Measurements from ENCODE around the gene UBA3. TPM values are rescaled to one million over a fixed set of nuclear protein-coding genes. Genes with fewer than 3 reads are reported as not detected.

The UBA3 gene
- total RNA-seq, 1 experiment from 2014 or later: 45.6 TPM

DNA sequence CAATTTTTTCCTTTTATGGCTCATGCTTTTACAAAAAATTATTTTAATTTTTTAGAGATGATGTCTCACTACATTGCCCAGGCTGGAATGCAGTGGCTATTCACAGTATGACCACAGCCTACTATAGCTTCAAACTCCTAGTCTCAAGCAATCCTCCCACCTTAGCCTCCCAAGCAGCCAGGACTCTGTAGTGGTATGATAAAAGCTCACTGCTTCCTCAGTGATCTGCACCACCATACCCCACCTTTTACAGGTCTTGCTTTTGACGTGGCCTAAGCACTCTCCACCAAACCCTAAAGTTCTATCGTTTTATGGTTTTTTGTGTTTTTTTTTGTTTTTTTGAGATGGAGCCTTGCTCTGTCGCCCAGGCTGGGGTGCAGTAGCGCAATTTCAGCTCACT is 14.0 kb downstream of the UBA3 start:
- Histone ChIP-seq H3K27ac (ENCODE audit: low read depth, low read length) (no peak overlapping the region), H3K9me3 (ENCODE audit: control insufficient read depth in 1 of 2, insufficient read depth in 1 of 2, low read depth in 1 of 2, low read length in 2 of 2) (no peaks in the 10 kb centered on the region), H3K79me2 (ENCODE audit: insufficient read depth, low read length) (no peaks in the 10 kb centered on the region), H3K4me1 (ENCODE audit: control insufficient read depth in 1 of 2, insufficient read depth in 2 of 2, low read length in 2 of 2) (peaks cover 0 to 8% of the 10 kb centered on the region in 2 experiments; a peak in 2 of 4 replicates), H3K9me2 (ENCODE audit: insufficient read depth) (no peaks in the 10 kb centered on the region), H3K27me3 (ENCODE audit: insufficient read depth, low read length) (no peaks in the 10 kb centered on the region), H3K4me3 (replicated peaks in 1 of 2; ENCODE audit: low read depth in 1 of 2, low read length in 2 of 2) (no peak overlapping the region), H2AFZ (ENCODE audit: low read depth, low read length, poor library complexity, severe bottlenecking) (no peak overlapping the region), H3K36me3 (ENCODE audit: control insufficient read depth in 1 of 2, insufficient read depth in 2 of 2, low read length in 2 of 2) (peaks cover 6 to 18% of the 10 kb centered on the region in 2 experiments; a peak in 2 of 4 replicates), H4K20me1 (ENCODE audit: insufficient read depth) (no peaks in the 10 kb centered on the region), H3K4me2 (ENCODE audit: low read length) (no peak overlapping the region), H3K9ac (ENCODE audit: low read length) (no peak overlapping the region)
- RAD21 ChIA-PET (ENCODE audit: low non-redundant PET in 1 of 2, low total read pairs in 2 of 2, uncharacterized antibody in 2 of 2, unreplicated experiment in 2 of 2): no interaction called here
- CTCF ChIA-PET: no interaction called here
- ATAC-seq (no peak), DNase-seq (ENCODE audit: low read depth, low spot score) (no peak)
- no TSS peak for BruUV-seq (replicated peaks)
- TF ChIP-seq POLR2AphosphoS5 (IDR thresholded peaks at IDR 0.05; ENCODE audit: low read depth, low read length): no peak
- TF ChIP-seq, protein P1, sequence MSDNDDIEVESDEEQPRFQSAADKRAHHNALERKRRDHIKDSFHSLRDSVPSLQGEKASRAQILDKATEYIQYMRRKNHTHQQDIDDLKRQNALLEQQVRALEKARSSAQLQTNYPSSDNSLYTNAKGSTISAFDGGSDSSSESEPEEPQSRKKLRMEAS (IDR thresholded peaks at IDR 0.05): no peak
- TF ChIP-seq, protein P2, sequence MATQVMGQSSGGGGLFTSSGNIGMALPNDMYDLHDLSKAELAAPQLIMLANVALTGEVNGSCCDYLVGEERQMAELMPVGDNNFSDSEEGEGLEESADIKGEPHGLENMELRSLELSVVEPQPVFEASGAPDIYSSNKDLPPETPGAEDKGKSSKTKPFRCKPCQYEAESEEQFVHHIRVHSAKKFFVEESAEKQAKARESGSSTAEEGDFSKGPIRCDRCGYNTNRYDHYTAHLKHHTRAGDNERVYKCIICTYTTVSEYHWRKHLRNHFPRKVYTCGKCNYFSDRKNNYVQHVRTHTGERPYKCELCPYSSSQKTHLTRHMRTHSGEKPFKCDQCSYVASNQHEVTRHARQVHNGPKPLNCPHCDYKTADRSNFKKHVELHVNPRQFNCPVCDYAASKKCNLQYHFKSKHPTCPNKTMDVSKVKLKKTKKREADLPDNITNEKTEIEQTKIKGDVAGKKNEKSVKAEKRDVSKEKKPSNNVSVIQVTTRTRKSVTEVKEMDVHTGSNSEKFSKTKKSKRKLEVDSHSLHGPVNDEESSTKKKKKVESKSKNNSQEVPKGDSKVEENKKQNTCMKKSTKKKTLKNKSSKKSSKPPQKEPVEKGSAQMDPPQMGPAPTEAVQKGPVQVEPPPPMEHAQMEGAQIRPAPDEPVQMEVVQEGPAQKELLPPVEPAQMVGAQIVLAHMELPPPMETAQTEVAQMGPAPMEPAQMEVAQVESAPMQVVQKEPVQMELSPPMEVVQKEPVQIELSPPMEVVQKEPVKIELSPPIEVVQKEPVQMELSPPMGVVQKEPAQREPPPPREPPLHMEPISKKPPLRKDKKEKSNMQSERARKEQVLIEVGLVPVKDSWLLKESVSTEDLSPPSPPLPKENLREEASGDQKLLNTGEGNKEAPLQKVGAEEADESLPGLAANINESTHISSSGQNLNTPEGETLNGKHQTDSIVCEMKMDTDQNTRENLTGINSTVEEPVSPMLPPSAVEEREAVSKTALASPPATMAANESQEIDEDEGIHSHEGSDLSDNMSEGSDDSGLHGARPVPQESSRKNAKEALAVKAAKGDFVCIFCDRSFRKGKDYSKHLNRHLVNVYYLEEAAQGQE (IDR thresholded peaks at IDR 0.05; ENCODE audit: low read depth): no peak
- TF ChIP-seq, protein P3, sequence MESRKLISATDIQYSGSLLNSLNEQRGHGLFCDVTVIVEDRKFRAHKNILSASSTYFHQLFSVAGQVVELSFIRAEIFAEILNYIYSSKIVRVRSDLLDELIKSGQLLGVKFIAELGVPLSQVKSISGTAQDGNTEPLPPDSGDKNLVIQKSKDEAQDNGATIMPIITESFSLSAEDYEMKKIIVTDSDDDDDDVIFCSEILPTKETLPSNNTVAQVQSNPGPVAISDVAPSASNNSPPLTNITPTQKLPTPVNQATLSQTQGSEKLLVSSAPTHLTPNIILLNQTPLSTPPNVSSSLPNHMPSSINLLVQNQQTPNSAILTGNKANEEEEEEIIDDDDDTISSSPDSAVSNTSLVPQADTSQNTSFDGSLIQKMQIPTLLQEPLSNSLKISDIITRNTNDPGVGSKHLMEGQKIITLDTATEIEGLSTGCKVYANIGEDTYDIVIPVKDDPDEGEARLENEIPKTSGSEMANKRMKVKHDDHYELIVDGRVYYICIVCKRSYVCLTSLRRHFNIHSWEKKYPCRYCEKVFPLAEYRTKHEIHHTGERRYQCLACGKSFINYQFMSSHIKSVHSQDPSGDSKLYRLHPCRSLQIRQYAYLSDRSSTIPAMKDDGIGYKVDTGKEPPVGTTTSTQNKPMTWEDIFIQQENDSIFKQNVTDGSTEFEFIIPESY (IDR thresholded peaks at IDR 0.05; ENCODE audit: extremely low read depth, insufficient replicate concordance, low read length): no peak
- intact Hi-C loops (cut with micrococcal nuclease): no loop called here
- POLR2A ChIA-PET: no interaction called here

Data from HCT116 (cell line).